Gastrocnemius medialis (tissue), 4 donors: ENCODE results near the gene HIF1A.

Source experiments
- CTCF ChIP-seq, 5 experiments: fragments of 450-650 bp in 3 of 5; fragments of 200-600 bp in 2 of 5; sonication (generic) in 2 of 5; IDR thresholded peaks in 4 of 5; conservative IDR thresholded peaks in 1 of 5; 1 replicate in 4 of 5; 2 replicates in 1 of 5; pipeline ENCODE4 v1.5.1; 2016 to 2019; ENCODE audit warnings: antibody characterized with exemption in 5 of 5, mild to moderate bottlenecking in 3 of 5, moderate library complexity in 3 of 5
- POLR2A ChIP-seq, 2 donors: fragments of 450-650 bp; IDR thresholded peaks; one replicate each; pipeline ENCODE4 v1.6.1; 2017; ENCODE audit warnings: antibody characterized with exemption in 2 of 2, mild to moderate bottlenecking in 2 of 2, moderate library complexity in 2 of 2

GRCh38 chr14:61651355-61651754, 44.0 kb upstream of the HIF1A start:
- TF ChIP-seq CTCF (IDR thresholded peaks at IDR 0.05 in 4 of 5, conservative IDR thresholded peaks at IDR 0.05 in 1 of 5) (no peak), POLR2A (IDR thresholded peaks at IDR 0.05) (no peak)
